ENCODE measurements around the gene FLNB. TPM values are rescaled to one million over a fixed set of nuclear protein-coding genes. Genes with fewer than 3 reads are reported as not detected.

FLNB gene
- total RNA-seq, 1 donor from 2014 or later: 183 TPM

DNA sequence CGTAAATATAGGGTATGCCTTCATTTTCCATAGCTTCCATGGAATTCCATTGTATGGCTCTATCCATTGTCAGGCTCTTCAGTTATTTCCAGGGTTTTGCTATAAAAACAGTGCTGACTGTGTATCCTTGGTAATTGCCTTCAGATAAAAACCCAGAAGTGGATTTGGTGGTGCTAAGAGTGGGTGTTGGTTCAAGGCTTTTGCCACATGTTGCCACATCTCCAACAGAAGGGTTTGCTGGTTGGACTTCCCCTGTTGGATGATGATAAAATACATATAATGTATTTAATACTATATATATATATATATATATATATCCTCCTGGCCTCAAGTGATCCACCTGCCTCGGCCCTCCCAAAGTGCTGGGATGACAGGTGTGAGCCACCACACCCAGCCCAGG, 97.8 kb downstream of the FLNB start:
- no peak for DNase-seq (ENCODE audit: low spot score)

DNA sequence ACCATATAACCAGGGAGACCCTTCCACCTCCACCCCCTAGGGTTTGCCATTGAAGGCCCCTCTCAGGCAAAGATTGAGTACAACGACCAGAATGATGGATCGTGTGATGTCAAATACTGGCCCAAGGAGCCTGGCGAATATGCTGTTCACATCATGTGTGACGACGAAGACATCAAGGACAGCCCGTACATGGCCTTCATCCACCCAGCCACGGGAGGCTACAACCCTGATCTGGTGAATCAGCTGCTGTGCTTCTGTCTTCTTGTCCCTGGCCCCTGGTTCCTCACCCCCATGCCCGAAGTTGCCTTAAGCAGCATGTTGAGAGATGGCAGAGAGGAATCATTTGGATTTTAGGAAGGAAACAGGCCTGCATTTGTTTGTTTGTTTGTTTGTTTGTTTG, 98.4 kb downstream of the FLNB start:
- no peak for DNase-seq (ENCODE audit: low spot score)

DNA sequence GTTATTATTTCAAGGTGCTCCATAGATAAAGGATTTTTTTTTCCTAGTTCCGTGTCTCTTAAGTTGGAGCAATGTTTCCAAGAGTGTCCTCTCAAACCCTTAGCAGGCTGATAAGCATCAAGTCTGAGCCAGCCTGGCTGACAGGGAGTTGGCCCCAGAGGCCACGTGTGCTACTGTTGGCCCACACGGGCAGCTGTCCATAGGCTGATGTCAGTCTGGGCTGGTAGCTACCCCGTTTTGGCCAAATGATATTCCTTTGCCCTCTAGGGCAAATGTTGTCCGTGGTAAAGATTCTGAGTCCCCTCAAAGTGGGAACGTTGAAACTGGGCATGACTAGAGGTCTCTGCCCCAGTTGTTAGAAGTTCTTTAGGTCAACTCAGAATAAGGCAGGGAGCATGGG, 99.4 kb downstream of the FLNB start:
- DNase-seq (ENCODE audit: low spot score): no peak

DNA sequence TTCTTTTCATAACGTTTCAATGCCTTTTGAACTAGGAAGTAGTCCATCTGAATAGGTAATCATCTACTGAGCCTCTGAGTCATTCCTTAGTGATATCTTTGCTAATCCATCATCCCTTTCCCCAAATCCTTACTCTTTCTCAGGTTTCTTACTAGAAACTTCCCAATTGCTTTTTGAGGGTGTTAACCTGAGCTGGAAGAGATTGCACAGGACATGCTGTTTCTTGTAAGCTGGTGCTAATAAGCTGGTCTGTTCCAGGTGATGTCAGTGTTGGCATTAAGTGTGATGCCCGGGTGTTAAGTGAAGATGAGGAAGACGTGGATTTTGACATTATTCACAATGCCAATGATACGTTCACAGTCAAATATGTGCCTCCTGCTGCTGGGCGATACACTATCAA, 101.5 kb downstream of the FLNB start:
- DNase-seq (ENCODE audit: low spot score): no peak

DNA sequence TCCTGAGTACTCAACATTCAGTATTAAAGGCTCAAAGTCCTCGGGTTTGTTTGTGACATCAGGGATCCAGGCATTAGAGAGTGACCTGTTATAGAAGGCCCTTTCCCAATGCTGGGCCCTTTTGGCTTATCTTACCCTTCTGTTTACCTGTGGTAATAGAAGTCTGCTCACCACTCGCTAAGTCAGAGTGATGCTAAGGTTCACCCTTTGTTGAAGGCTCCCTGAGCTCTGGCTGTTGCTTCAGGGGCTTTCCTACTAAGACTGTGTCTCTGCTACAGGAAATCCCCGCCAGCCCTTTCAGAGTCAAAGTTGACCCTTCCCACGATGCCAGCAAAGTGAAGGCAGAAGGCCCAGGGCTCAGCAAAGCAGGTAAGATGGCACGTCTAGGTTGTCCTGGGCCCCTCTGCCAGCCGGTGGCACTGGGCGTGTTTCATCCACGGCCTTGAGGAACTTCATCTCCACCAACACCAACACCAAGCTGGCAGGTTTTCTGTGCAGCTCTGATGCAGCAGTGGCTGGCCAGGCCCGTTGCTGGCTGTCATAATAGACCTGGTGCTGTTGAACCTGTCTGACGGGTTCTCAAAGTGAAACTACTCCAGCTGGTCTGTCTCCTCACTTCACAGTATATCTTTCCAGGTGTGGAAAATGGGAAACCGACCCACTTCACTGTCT, 103.4 kb downstream of the FLNB start:
- peak; percentile 57 for DNase-seq (ENCODE audit: low spot score)

DNA sequence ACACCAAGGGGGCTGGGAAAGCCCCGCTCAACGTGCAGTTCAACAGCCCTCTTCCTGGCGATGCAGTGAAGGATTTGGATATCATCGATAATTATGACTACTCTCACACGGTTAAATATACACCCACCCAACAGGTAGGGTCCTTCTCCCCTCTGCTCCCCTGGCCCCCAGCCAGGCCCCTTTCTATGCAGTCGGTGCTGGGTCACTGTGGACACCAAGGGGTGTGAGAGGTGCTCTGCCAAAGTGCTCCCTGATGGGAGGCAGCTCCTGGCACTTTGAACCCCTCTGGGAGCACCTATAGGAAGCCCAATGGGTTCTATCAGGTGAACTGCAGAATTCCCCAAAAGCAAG, 103.9 kb downstream of the FLNB start:
- DNase-seq (ENCODE audit: low spot score): no peak

DNA sequence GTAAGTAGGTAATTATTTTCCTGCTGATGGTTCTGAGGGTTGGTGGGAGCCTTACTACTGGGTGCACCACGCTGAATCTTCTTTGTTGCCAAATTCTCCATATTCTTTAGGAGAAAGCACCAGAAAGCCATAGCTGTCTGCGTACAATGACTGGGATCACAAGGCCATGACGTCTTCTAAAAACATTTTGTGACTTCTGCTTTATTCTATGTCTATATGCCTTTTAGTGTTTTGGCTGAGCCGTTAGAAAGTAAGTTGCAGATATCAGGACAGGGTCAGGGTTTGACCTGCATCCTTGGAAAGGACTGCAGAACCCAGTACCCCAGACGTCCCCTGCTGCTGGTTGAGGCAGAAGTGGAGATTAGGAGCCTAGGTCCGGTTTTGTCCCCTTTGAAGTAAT, 107.0 kb downstream of the FLNB start:
- no peak for DNase-seq (ENCODE audit: low spot score)

DNA sequence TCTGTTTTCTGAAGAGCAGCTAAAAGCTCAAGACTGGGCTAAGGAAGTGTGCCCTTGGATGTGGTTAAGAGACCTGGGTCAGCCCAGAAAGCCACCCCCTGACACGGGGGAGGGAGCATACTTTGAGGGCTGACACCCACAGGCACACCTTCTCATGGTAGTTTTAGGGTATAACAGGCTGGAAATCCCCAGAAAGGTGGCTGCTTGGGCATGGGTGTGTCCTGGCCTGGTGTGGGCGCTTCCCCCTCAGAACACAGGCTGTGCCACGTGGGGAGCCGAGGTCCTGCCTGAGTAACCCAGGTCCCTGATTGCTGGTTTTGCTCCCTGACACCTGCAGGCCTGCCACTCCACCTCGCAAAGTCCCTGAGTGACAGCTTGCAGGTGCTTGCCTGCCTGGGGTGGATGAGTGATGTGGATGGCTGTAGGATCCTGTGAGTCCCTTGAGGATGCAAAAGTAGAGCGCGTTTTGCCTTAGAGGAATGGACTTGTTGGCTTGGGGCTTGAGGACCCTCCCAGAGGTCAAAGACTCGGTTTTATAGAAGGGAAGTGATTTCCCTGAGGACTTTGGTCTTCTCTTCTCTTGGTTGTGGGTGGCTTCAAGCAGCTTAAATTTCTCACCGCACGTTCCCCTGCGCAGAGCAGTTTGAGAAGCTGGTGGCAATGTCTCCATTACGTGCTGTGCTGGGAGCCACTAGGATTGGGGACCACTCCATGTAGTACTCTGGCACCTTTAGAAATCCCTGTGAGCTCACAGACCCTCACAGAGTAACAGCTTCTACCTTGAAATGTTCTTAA, 108.1 kb downstream of the FLNB start:
- no peak for DNase-seq (ENCODE audit: low spot score)

DNA sequence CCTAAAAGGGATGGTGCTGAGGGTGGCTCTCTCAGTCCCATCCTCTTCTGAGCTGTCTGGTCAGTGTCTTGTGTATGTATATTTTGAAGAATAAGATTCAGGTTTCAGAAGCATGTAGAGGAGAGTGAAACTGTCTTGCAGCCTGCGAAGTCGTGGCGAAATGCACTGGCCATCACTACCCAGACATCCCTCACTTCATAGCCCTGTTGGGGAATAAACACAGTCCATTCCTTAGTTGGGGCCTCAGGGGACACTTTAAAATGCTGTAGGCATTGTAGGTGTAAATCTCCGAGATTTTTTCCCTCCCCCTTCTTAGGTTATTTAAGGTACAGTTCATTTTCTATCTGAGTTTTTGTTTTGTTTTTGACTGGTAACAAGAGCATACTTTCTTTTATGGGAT, 108.8 kb downstream of the FLNB start:
- no peak for DNase-seq (ENCODE audit: low spot score)

DNA sequence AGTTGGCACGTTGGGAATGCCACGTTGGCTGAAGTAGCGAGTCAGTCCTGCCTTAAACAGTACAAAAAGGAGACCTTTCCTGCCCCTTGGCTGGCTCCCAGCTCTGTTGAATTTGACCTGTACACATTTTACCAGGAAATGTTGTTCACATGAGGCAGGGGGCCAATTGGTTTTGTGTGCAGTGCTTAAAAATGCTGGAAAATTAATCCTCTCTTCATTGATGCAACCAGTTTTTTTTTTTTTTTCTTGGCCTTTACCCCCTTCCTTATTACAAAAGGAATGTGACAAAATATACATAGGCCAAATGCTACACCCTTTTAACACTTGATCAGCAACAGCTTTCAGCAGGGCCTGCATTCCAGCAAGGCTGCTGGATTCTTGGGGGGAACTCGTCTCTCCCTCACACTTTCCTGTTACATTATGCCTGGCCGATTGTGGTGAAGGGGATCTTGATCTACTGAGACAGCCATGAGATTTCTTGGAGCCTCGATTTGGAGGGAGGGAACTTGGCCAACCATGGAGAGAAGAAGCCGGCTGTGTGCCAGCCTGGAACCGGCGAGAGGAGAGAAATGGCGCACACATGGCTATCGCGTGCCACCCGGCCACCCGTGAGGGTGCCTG, 109.4 kb downstream of the FLNB start:
- peak; percentile 44 for DNase-seq (ENCODE audit: low spot score)

DNA sequence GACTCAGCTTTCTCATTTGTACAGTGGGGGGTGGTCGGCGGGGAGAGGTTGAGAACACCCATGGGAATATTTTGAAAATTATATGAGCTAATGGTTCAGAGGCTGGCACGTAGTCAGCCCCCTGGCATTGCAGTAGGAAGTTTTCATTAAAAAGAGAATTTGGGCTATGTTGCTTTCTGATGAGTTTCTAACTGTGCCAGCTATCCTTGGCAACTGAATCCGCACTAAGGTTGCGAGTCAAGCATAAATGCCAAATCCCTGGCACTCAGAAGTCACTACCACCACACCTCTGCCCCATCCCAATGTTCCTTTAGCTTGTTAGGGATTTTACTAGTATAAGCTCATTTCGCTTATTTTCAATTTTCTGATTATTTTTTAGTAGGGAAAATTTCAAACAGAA, 111.0 kb downstream of the FLNB start:
- no peak for DNase-seq (ENCODE audit: low spot score)

DNA sequence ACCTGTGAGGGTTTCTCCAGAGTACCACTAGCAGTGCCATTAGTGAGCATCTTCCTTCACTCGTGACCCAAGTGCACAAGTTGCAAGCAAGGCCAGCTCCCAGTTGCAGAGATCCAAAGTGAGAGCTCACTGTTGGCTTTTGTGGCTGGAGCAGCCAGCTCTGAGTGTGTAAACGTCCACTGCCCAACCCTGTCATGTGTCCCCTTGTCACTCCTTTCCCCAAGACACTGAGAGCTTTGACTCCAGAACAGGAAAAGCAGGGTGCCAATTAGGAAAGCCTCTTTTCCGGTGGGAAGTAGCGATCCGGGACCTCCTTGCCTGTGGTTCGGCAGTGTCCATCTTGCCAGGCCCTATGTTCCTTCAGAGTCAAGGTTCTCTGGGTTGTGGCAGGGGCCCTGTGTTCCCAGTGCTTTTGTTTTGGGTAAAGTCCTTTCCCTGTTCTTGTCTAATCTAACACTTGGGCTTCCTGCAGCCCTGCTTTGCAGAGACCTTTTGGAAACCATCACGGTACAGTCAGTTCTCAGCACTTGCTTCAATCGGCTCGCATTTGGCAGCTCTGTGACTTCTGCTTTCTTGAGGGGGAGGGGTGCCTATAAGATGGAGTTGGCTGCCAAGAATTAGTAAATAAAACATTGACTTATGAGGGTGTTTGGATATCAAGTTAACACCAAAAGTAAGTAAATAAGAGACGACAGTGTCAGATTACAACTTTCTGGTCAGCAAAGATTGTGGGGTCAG, 112.0 kb downstream of the FLNB start:
- DNase-seq (ENCODE audit: low spot score): no peak

DNA sequence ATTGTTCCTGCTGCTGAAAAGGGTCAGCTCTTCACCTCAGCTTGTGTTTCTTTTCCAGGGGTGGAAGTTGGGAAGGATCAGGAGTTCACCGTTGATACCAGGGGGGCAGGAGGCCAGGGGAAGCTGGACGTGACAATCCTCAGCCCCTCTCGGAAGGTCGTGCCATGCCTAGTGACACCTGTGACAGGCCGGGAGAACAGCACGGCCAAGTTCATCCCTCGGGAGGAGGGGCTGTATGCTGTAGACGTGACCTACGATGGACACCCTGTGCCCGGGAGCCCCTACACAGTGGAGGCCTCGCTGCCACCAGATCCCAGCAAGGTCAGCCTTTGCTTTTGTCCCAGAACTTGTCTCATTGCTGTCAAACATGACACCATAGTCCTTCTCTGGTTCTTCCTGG, 113.0 kb downstream of the FLNB start:
- DNase-seq (ENCODE audit: low spot score): no peak

DNA sequence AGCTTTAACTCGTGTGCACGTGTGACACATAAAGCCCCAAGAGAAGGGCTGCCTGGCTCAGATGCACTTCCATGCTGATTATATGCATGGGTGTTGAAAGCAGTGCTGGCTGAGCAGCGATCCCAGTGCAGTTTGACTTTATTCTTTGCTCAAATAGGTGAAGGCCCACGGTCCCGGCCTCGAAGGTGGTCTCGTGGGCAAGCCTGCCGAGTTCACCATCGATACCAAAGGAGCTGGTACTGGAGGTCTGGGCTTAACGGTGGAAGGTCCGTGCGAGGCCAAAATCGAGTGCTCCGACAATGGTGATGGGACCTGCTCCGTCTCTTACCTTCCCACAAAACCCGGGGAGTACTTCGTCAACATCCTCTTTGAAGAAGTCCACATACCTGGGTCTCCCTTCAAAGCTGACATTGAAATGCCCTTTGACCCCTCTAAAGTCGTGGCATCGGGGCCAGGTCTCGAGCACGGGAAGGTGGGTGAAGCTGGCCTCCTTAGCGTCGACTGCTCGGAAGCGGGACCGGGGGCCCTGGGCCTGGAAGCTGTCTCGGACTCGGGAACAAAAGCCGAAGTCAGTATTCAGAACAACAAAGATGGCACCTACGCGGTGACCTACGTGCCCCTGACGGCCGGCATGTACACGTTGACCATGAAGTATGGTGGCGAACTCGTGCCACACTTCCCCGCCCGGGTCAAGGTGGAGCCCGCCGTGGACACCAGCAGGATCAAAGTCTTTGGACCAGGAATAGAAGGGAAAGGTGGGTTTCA, 114.9 kb downstream of the FLNB start:
- no peak for DNase-seq (ENCODE audit: low spot score)

DNA sequence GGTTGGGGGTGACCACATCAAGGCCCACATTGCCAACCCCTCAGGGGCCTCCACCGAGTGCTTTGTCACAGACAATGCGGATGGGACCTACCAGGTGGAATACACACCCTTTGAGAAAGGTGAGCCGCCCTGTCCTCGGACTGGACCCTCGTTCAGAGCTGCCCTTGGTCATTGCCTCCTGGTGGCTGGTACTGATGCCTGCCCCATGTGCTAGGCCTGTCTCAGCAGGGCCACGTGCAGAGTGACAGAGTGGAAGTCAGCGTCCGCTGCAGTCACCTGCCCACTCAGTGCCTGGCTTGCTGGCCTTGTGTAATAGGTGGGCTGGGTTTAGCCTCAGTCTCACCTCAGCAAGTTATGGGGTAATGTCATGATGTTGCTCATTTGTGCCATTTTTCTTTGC, 116.2 kb downstream of the FLNB start:
- DNase-seq (ENCODE audit: low spot score): no peak

DNA sequence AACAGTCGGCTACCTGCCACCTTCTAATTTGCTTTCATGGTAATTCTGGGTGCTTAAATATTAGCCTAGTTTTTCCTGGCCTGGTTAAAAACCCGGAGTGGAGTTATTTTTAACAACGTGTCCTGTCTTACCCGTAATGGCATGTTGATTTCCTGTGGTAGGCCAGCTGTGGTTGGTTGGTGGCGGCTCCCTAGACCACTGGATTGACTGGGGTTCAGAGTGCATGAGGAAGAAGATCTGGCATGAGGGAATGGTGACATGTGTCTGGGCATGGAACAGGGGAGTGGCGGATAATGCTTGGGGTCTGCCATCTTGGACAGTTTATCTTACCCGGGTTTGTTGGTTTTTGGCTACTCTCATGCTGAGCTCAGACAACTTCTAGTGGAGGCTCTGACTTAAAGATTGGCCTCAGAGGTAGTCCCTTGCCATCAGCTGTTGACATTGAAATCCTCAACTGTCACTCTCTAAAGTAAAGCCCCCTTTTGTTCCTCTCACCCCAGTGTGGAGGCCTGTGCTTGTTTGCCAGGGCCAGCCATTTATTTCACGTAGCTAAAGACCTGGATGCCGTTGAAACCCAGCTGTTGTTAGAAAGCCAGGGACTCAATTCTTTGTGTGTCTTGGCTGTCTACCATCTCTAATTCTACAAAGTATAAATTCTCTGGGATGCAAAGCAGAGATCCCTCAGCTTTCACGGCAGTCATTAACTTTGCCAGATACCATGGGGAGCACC, 121.0 kb downstream of the FLNB start:
- DNase-seq (ENCODE audit: low spot score): no peak

DNA sequence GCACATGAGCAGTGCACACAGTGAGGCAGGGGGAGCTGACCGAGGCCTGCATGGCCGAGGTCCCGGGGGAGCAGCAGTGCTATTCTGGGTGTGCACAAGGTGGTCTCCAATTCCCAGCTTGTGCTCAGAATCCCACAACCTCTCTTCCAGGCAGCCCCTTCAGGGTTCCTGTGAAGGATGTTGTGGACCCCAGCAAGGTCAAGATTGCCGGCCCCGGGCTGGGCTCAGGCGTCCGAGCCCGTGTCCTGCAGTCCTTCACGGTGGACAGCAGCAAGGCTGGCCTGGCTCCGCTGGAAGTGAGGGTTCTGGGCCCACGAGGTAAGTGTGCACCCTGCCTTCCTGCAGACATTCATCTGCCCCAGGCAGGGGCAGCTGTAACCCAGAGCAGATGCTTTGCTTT, 122.4 kb downstream of the FLNB start:
- no peak for DNase-seq (ENCODE audit: low spot score)

DNA sequence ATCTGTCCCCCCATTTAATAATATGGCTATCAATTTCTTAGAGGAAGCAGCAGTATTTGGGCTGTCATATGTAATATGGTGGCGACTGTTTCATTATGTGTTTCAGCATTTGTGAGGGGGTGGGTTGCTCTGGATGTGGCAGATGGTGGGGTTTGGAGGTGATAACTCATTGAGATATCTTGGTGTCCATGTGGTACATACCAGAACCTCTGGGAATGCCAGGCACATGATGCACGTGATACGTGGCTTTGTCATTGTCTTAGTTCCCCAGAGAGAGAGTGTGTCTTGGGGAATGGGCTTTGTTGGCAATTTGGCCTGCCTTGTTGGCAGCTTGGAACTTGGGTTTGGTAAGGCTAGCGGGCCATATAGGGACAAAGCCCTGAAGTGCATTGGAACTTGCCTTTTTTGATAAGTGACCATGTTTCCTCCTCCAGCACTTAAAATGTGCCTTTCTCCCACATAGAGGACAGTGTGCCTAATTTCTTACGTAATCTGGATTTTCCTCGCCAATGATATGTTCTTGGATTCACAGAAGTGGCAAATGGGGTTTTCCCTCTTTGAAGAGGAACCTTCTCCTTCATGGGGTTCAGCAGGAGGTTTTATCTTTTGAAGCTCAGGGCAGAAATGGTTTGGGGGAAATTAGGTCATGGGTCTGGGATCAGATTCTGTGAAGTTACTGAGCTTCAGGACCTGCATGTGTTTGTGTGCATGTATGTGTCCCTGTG, 123.0 kb downstream of the FLNB start:
- DNase-seq (ENCODE audit: low spot score): no peak

DNA sequence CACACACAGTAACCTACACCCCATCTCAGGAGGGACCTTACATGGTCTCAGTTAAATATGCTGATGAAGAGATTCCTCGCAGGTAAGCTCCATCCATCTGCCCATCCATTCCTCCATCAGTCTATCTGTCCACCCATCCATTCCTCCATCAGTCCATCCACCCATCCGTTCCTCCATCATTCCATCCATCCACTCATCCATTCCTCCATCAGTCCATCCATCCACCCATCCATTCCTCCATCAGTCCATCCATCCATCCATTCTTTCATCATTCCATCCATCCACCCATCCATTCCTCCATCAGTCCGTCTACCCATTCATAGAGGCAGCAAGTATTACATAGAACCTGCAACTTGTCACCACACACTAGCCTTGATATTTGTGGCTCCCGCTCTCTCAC, 124.6 kb downstream of the FLNB start:
- DNase-seq (ENCODE audit: low spot score): no peak

DNA sequence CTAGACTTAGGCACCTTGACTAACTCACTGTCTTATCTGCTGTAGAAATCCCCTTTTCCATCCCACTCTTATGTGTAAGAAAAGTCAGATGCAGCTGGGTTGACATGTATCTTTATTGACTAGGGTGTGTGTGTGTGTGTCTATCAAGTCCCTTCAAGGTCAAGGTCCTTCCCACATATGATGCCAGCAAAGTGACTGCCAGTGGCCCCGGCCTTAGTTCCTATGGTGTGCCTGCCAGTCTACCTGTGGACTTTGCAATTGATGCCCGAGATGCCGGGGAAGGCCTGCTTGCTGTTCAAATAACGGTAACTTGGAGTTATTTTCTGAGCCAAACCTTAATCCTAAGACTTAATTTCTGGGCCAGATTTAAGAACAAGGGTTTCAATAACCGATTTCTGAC, 126.2 kb downstream of the FLNB start:
- no peak for DNase-seq (ENCODE audit: low spot score)
